Epithelial cell of proximal tubule (primary cell): ENCODE data around the gene MARK4. TPM values are rescaled to one million over a fixed set of nuclear protein-coding genes. Genes with fewer than 3 reads are reported as not detected.
"Not testable (repeated sequence)": the region's sequence is repeated elsewhere in the genome, so short reads cannot be mapped to it uniquely, and the experiment has no call there.

Source experiments
- DNase-seq: peaks from one replicate; pipeline ENCODE4 v3.0.0-alpha.2; 2011; ENCODE audit warnings: low read depth
- H3K4me3 ChIP-seq: 2 replicates; pipeline ENCODE4 v1.5.1; 2011; ENCODE audit warnings: low read depth, mild to moderate bottlenecking, low read length
- total RNA-seq: library from RNA; depleted of rRNA; stranded (reverse); fragments of >200 nt; gene quantifications from 2 replicates; pipeline ENCODE4 v1.2.3, GENCODE V29; 2015
- TF ChIP-seq, protein P1 (sequence below): conservative IDR thresholded peaks from 2 replicates; pipeline ENCODE4 v1.5.1; 2012; ENCODE audit warnings: low read depth, mild to moderate bottlenecking, low read length

MARK4 gene
- total RNA-seq, 1 donor from 2014 or later: 12.6 TPM

- TF ChIP-seq, protein P1, sequence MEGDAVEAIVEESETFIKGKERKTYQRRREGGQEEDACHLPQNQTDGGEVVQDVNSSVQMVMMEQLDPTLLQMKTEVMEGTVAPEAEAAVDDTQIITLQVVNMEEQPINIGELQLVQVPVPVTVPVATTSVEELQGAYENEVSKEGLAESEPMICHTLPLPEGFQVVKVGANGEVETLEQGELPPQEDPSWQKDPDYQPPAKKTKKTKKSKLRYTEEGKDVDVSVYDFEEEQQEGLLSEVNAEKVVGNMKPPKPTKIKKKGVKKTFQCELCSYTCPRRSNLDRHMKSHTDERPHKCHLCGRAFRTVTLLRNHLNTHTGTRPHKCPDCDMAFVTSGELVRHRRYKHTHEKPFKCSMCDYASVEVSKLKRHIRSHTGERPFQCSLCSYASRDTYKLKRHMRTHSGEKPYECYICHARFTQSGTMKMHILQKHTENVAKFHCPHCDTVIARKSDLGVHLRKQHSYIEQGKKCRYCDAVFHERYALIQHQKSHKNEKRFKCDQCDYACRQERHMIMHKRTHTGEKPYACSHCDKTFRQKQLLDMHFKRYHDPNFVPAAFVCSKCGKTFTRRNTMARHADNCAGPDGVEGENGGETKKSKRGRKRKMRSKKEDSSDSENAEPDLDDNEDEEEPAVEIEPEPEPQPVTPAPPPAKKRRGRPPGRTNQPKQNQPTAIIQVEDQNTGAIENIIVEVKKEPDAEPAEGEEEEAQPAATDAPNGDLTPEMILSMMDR: no peak
- no peak for DNase-seq
- H3K4me3 ChIP-seq: no peak overlapping the region
These were observed 53.3 kb downstream of the MARK4 start for GRCh38 chr19:45304141-45304926.

GRCh38 chr19:45305007-45305406 lies 53.9 kb downstream of the MARK4 start:
- TF ChIP-seq, protein P1: no peak
- no peak overlapping the region for H3K4me3 ChIP-seq
- DNase-seq: no peak

DNA sequence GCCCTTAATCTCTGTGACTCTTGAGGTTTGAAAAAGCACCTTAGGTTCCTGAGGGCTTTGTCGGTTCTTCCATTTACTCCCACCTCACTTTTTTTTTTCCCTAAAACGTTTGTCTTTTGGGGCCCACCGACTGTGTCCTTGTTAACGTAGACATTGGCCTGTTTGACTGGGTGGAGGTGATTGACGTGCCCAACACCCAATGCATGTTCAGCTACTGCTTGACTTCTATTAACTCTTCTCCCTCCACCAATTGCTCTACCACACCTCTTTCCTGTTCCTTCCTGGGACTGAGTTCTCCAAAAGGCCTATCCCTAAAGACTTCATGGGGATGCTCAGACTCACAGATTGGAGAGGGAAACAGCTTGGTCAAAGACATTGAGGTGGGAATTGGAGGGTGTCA lies 54.4 kb downstream of the MARK4 start:
- H3K4me3 ChIP-seq: no peak overlapping the region
- DNase-seq: no peak
- TF ChIP-seq, protein P1: no peak

DNA sequence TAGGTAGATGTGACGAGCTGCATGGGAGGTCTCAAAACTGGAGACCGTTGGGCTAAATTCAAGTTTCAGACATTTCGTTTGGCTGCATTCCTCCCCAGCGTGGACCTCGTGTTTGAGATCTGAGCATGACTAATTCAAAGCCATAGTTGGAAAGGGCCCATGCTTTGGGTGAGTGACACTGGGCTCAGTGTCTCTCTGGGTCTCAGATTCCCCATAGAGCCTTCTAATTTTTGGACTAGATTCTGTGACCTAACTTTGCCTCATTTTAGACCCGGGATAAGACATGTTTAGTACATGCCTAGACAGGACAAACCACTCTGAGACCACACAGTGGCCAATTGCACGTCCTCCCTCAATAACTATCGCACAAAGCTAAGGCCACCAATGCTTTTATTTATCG lies 55.0 kb downstream of the MARK4 start:
- no peak overlapping the region for H3K4me3 ChIP-seq
- TF ChIP-seq, protein P1: no peak
- no peak for DNase-seq

DNA sequence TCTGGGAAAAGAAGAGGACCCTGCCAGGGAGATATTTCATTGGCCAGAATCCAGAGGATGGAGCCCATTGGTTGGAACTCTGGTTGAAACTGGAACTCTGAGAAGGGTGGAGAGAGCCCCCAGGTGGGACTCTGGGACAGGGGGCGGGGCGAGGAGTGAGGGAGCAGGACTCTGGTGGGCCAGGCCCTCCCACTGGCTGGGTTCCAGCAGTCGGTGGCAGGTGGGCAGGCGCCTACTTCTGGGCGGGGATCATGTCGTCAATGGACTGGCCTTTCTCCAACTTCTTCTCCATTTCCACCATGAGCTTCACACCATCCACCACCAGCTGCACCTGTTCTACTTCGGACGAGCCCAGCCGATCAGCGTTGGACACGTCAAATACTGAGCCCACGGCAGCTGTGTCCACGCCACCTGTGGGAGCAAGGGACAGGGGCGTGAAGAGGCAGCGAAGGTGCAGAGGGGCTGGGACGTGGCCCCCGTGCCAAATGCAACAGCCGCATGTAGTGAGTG lies 55.5 kb downstream of the MARK4 start:
- DNase-seq: no peak
- TF ChIP-seq, protein P1: no peak
- no peak overlapping the region for H3K4me3 ChIP-seq

GRCh38 chr19:45307361-45307760 lies 56.3 kb downstream of the MARK4 start:
- H3K4me3 ChIP-seq: no peak overlapping the region
- TF ChIP-seq, protein P1: no peak
- DNase-seq: no peak

DNA sequence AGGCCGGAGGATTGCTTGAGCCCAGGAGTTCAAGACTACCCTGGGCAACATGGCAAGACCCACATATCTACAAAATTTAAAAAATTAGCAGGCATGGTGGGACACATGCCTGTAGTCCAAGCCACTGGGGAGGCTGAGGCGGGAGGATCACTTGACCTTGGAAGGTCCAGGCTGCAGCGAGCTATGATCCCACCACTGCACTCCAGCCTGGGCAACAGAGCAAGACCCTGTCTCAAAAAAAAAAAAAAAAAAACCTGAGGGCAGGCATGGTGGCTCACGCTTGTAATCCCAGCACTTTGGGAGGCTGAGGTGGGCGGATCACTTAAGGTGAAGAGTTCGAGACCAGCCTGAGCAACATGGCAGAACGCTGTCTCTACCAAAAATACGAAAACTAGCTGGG lies 58.3 kb downstream of the MARK4 start:
- not testable (repeated sequence) for H3K4me3 ChIP-seq, DNase-seq
